HG03280 (cell line): ENCODE measurements around the gene SLC25A18.

Source experiments
- ATAC-seq: cut with Tn5 transposase; IDR thresholded peaks from one replicate; pipeline ENCODE4 v1.9.1; 2021; ENCODE audit warnings: mild to moderate bottlenecking, moderate library complexity; ENCODE audit not compliant: unreplicated experiment

SLC25A18 gene

DNA sequence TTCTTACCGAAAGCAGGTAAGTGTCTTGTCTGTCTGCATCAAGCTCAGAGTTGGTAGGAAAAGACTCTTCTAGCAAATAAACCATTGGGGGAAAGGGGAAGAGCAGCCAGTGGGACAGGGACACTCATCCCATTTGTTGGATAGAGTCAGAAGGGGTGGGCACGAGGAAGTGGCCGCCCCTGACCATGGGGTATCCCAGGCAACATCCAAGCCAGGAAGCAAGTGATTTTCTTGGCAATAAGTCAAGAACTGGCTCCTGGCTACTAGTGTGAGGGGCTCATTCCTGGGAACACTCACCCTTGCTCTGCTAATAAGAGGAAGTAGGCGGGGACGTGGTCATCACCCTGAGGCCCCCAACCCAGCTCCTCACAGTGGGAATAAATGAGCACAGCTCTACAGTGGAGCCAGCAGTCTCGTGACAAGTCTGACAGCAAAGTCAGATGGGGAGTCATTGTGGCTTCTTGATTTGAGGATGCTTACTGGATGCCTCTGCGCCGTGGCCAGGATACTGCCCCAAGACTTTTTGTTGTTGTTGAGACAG is 6.7 kb downstream of the SLC25A18 start:
- no peak for ATAC-seq

GRCh38 chr22:17570851-17571631 is 7.7 kb downstream of the SLC25A18 start:
- ATAC-seq: no peak

DNA sequence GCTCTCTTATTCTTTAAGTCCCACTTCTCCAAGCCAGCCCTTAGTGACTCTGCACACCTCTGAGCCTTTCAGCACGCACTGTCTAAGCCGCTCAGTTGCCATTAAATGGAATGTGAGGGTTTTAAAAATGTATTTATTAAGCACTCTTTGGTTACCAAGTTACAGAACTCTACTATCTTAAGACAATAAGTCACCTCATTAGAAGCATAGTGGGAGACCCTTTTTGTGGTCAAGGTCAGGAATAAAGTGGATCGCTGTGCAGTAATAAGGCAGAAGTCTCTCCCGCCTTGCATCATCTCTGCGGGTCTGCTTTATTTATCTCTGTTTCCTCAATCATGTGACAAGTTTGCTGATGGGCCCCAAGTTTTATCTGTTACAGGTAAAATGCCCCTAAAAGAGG is 11.9 kb downstream of the SLC25A18 start:
- ATAC-seq: no peak

DNA sequence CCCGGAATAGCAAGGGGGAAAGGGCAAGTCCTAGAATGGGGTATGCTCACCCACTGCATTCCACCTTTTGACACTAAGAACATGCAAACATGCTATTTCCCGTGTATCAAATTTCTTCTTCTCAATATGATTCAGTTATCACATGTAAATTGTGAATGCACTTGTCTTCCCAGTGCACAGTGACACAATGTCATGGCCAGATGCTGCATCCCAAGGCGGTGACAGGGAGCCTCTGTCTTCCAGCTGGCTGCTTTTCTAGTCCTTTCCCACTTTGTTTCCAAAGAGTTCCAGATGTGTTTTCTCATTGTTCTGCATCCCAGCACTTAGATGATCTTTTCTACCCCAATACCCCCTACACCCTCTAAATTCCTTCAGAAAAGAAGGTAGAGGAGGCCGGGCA is 12.4 kb downstream of the SLC25A18 start:
- no peak for ATAC-seq

DNA sequence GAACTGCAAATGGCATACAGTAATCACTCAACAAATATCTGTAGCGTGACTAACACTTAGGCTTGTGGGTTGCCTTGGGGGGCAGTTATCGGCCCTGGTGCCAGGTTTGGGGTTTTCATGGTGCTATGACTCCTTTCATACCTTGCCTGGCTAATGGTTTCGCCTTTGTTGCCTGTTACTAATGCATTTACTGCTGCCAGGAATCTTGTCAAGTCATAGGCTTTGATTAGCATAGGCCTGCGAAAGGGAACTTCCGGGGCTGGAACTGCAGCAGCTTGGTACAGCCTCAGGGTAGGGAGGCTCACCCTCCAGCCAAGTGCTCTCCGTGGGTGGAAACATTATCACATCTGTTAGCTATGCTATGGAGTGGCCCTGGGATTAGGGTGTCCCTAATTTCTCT is 13.2 kb downstream of the SLC25A18 start:
- no peak for ATAC-seq

DNA sequence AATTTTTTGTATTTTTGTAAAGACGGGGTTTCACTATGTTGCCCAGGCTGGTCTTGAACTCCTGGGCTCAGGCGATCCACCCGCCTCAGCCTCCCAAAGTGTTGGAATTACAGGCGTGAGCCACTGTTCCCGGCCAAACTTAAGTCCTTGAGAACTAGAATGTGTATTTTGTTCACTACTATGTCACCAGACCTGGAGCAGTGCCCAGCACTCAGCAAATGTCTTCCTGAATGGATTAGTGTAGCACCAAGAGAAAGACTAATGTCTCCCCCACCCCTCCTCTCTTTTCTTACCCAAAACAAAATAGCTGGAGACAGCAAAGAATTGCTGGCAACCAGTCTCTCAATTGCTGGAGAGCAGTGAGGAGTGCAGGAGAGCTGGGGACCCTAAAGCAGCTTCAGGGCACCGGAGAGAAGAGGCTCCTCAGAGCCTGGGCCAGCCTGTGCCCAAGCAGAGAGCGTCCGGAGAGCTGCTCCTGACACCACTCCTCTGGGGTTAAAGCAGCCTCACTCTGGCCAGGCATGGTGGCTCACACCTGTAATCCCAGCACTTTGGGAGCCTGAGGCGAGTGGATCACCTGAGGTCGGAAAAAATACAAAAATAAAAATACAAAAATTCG is 14.9 kb downstream of the SLC25A18 start:
- no peak for ATAC-seq

DNA sequence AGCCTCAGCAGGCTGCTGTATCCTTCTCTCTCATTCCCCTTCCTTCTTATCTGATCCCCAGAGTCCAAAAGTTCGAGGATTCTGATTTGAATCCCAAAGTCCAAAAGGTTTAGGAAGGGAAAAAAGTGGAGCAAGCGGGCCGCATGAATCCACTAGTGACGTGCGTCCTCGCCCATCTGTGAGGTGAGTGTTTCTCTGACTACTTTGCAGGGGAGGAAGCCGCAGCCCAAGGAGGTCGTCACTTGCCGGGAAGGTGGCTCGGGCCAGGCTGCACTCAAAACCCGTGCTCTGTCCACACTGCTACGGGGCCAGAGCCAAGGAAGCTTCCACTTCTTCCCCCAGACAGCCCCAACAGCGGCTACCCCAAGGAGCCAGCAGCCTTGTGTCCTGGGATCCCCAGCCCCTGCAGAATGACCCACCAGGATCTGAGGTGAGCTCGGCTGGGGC is 16.3 kb downstream of the SLC25A18 start:
- no peak for ATAC-seq

DNA sequence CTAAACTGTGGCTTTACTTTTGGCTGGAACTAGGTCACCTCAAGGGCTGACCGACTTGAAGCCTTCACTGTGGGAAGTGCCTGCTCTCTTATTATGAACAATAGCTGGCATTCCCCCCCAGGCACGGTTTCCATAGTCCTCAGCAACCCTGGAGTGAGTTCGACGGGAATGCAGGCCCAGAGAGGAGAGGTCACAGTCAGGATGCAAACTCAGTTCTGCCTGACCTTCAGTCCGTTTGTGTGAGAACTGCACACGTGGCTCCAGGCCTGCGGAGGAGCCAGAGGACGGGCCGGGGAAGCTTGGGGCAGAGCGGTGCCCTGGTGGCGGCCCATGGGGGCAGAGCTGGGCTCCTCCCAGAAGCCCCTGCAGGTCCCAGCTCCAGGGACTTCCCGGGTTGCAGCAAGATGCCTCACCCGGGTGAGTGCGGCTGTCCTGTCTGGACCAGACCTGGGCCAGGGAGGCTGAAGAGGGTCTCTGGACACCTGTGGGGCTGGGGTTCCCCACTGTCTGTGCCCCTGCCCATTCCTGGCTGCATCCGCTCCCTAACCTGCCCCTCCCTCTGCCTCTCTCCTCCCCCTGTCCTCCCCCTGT is 17.2 kb downstream of the SLC25A18 start:
- ATAC-seq: no peak

DNA sequence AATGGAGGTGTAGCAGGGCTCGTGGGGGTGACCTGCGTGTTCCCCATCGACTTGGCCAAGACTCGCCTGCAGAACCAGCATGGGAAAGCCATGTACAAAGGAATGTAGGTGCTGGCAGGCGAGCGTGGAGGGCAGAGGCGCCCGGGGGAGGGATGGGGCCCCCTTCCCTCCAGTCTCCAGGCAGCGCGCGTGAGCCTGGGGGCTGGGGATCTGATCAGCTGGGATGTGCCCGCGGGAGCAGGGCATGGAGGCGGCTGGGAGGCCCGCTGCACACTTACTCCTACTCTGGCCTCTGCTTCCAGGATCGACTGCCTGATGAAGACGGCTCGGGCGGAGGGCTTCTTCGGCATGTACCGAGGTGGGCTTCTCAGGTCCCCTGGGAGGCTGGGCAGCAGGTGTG is 17.8 kb downstream of the SLC25A18 start:
- ATAC-seq: no peak

GRCh38 chr22:17581631-17582030 is 18.3 kb downstream of the SLC25A18 start:
- no peak for ATAC-seq

DNA sequence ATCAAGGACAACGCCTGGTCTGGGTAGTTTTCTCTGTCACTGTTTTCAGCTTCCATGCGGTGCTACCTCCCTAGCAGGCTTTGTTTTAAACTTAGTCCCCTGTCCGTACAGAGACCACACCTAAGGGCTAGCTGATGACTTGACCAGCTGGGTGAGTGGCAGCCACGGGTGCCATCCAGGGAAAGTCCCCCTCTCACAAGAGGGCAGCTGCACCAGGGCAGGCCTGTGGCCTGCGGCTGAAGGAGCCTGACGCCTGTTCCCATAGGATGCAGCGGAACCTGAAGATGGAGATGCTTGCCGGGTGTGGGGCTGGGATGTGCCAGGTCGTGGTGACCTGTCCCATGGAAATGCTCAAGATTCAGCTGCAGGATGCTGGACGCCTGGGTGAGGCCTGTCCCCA is 19.9 kb downstream of the SLC25A18 start:
- ATAC-seq: no peak

GRCh38 chr22:17586831-17587440 is 23.6 kb downstream of the SLC25A18 start:
- no peak for ATAC-seq

GRCh38 chr22:17587629-17588028 is 24.3 kb downstream of the SLC25A18 start:
- ATAC-seq: no peak

DNA sequence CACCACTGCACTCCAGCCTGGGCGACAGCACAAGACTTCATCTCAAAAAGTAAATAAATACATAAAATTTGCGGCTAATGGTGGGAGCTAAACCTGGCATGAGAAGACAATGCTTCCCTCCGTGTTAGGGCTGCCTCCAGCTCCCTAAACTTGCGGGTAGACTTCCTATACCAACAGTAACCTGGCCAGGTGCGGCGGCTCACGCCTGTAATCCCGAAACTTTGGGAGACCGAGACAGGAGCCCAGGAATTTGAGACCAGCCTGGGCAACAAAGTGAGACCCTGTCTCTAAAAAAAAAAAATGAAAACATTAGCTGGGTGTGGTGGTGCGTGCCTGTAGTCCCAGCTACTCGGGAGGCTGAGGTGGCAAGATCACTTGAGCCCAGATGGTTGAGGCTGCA is 25.3 kb downstream of the SLC25A18 start:
- no peak for ATAC-seq

- ATAC-seq: no peak
Measured at GRCh38 chr22:17589810-17590375, 26.6 kb downstream of the SLC25A18 start.

DNA sequence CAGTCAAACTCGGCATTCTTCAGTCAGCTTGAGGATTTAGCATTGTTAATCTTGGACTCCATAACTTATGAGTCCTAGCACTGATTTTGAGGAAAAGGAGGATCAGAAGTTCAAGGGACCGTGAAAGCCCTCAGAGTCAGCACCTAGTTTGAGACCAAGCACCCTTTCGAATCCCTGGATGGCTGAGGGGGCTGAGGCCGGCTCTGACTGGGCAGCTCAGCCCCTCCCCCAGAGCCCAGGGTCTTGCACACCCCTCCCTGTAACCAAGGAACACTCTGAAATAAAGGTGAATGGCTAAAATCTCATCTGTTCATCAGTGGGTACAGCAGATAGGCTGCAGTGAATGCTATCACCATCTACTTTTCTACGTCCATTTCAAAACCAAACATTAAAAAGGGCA is 27.3 kb downstream of the SLC25A18 start:
- ATAC-seq: no peak

GRCh38 chr22:17592201-17592600 is 28.9 kb downstream of the SLC25A18 start:
- ATAC-seq: no peak

- ATAC-seq: no peak
Measured at GRCh38 chr22:17596226-17596625, 32.9 kb downstream of the SLC25A18 start.

DNA sequence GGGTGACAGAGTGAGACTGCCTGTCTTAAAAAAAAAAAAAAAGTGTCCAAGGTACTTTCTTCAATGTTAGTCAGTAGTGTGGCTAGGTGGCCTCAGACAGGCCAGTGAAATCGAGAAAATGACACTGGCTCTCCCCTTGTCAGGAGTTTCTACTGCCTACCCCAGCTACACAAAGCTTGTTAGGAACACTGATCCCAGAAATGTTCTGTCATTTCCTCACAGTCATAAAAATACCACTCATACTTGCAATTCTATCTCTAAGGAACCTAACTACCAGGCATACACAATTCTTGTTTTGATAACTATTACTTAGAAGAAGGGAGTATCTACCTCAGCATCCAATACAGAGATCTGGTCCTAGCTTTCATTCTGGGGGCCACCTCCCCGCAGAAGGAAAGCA is 33.9 kb downstream of the SLC25A18 start:
- no peak for ATAC-seq

DNA sequence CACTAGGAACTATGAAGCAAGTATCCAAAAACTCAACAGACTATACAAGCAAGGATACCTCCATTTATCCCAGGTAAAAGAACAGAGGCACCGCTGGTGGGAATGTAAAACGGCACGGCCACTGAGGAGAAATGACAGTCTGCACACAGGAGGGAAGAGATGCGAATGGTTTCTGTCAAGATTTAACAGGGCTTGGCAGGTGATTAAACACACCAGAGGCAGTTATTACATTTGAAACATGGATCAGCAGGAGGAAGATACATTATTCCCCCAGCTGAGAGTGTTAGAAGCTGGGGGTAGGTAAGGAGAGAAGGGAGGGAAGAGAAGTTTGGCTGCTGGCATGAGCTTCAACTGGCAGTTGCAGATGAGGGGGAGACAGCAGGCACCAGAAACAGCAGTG is 35.0 kb downstream of the SLC25A18 start:
- no peak for ATAC-seq

GRCh38 chr22:17601031-17601430 is 37.7 kb downstream of the SLC25A18 start:
- no peak for ATAC-seq
